GM19035 (cell line): Measurements from ENCODE around the gene NCKIPSD.

Experiments
- ATAC-seq: cut with Tn5 transposase; IDR thresholded peaks from one replicate; pipeline ENCODE4 v1.9.1; 2021; ENCODE audit not compliant: unreplicated experiment

The NCKIPSD gene

DNA sequence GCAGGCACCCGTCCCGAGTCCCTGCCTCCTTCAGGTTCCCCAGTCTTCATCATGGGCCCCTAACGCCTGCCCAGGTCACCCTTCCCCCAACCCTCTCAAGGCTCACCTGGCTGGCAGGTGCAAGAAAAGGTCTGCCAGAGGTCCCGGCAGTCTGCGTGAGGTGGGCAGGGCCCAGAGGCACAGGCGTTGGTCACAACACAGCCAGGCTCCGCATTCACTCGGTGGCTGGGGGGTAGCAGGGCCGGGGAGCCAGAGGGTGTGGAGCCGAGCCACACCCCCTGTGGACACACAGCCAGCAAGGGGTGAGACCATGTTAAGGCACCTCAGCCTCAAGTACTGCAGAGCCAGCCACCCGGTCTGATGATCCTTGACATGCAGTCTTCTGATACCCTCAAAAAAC, 33.9 kb downstream of the NCKIPSD start:
- ATAC-seq, result no peak

GRCh38 chr3:48650723-48651122, 35.0 kb downstream of the NCKIPSD start:
- no peak for ATAC-seq

GRCh38 chr3:48648188-48648850, 37.4 kb downstream of the NCKIPSD start:
- no peak for ATAC-seq

- no peak for ATAC-seq
Measured at GRCh38 chr3:48647714-48648113, 38.0 kb downstream of the NCKIPSD start.

DNA sequence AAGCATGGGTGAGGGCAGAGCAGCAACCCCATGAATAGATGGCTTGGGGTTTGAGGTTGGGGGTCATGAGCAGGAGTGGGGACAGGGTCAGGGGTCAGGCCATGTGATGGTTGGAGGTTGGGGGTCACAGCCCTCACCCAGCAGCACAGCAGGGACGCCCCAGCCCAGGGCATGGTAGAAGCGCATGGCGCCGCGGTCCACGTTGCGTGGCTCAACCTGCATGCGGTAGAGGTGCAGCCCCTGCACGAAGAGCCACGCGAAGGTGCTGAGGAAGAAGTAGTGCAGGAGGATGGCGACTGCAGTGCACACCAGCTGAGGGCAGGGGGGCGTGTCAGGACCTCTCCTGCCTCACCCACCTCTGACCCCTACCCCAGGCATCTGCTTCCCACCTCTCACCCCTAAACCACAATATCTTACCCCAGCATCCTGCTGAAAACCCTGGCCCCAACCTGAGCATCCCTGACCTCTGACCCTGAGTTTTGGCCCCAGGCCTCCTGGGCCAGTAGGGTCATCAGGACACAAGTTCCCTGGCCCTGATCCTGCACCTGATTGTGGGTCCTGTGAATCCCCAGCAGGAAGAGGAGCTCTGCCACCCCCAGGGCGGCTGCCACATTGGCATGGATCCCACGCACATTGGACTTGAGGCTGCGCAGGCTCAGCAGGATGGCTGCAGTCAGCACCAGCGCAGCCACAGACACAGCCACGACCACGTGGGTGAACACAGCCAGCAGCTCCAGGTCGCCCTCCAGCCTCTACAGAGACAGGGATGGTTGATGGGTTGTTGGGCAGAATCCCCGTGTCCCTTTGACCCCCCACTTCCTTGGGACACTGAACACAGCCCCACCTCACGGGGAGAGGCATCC, 40.6 kb downstream of the NCKIPSD start:
- ATAC-seq, result no peak

- no peak for ATAC-seq
Measured at GRCh38 chr3:48642605-48643004, 43.1 kb downstream of the NCKIPSD start.

- ATAC-seq, result no peak
Measured at GRCh38 chr3:48641396-48641795, 44.3 kb downstream of the NCKIPSD start.

DNA sequence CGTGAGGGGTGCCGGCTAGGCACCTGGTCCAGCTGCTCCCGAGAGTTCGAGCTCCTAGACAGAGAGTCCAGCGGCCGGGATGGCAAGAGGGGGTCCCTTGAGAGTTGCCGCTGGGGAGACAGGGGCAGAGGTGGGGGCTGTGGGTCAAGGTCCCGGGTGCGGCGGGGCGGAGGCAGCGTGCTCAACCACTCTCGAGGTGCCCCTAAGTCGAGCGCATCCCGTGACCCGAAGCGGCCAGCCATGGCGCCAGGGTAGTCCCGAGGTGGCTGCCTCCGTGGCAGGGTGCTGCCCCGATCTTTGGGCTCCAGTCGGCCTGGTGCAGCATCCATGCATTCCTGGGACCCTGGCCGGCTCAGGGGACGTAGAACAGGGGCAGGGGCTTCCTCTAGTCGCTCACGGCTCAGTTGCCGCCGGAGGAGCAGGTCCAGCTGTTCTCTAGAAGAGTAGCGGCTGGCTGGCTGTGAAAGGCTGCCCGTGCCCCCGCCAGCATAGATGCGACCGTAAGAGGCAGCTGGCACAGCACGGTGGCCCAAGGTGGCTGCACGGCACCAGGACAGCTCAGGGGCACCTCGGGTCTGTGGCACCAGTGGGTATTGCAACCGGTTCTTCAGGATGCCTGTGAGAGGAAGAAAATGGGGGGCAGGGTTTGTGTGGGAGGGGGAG, 45.6 kb downstream of the NCKIPSD start:
- no peak for ATAC-seq

- no peak for ATAC-seq
Measured at GRCh38 chr3:48637305-48637704, 48.4 kb downstream of the NCKIPSD start.

DNA sequence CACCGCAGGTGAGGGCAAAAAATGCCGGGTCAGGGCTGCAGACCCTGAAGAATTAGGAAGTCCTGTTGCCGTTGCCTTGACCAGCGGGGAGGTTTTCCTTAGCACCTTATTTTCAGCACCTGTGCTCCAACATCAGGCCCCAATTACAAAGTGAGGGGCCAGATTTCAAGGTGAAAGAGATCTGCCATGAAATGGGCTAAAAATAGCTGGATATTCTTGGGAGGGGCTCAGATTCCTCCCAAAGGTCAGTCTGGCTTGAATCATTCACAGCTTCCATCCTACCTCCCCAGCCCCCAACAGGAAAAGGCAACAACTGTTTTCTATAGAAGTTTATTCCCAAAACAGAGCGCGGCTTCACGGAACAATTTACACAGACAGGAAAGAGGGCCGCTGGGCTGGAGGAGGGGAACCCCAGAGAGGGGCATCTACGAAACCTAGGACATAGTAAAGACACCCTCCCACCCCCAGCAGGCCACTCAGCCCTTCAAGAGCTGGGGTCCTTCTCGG, 49.5 kb downstream of the NCKIPSD start:
- no peak for ATAC-seq

GRCh38 chr3:48635222-48636021, 50.3 kb downstream of the NCKIPSD start, which contains the start of gene SLC26A6:
Gene SLC26A6 (minus strand): TSS chr3:48635461. CDS start chr3:48635393, 68 bp downstream.
- ATAC-seq, result peak; percentile 86

GRCh38 chr3:48634661-48635221, 51.0 kb downstream of the NCKIPSD start:
- ATAC-seq, result peak; percentile 31

DNA sequence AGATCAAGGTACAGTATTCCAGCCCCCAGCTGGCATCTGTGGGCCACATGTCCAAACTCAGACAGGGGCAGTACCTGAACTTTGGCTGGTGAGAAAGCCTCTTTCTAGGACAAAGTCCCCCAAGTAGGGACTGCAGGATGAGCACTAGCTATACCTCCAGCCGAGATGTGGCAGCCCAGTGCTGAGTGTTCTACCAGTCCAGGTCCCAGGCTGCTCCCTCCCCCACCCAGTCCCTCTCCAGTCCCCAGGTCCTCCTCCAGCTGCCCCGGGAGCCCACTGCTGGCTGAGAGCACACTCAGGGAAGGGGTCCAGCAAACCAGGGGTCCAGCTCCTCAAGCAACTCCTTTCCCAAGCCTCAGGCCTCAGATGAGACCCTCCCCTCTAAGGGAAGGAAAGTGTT, 52.0 kb downstream of the NCKIPSD start:
- ATAC-seq, result no peak

DNA sequence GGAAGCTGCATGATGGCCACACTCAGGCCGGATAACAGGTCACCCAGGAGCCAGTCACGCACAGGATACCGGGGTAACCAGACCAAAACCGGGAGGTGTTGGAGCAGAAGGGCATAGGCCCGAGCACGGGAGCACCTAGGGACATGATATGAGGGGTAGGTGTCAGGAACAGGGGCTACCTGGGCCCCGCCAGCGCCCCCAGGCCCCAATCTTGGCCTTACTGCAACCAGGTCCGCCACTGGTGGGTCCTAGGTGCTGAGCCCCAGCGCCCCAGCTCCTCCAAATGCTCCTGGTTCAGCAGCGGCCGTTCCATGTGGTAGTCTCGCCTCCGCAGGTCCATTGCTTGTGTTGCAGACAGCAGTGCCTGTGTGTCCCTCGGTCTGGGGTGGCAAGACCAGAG, 52.5 kb downstream of the NCKIPSD start:
- ATAC-seq, result no peak

GRCh38 chr3:48631516-48632448, 53.9 kb downstream of the NCKIPSD start:
- ATAC-seq, result no peak

- ATAC-seq, result no peak
Measured at GRCh38 chr3:48630833-48631232, 54.9 kb downstream of the NCKIPSD start.

DNA sequence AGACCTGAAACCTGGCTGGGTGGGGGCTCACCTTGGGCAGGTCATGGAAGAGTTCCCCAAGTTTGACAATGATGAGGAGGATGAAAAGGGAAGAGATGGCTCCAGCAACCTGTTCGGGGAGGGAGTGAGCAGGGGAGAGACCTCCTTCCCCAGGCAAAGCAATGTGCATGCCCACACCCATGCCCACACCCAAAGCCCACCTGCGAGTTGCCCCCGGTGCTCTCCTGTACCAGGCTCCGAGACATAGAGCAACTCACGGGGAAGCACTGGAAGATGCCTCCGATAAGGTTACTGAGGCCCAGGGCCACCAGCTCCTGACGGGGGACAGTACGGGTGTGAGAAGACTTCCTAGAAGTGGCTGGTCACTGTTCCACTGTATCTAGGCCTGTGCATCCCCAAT, 55.3 kb downstream of the NCKIPSD start:
- ATAC-seq, result no peak

- ATAC-seq, result no peak
Measured at GRCh38 chr3:48629894-48630293, 55.8 kb downstream of the NCKIPSD start.

DNA sequence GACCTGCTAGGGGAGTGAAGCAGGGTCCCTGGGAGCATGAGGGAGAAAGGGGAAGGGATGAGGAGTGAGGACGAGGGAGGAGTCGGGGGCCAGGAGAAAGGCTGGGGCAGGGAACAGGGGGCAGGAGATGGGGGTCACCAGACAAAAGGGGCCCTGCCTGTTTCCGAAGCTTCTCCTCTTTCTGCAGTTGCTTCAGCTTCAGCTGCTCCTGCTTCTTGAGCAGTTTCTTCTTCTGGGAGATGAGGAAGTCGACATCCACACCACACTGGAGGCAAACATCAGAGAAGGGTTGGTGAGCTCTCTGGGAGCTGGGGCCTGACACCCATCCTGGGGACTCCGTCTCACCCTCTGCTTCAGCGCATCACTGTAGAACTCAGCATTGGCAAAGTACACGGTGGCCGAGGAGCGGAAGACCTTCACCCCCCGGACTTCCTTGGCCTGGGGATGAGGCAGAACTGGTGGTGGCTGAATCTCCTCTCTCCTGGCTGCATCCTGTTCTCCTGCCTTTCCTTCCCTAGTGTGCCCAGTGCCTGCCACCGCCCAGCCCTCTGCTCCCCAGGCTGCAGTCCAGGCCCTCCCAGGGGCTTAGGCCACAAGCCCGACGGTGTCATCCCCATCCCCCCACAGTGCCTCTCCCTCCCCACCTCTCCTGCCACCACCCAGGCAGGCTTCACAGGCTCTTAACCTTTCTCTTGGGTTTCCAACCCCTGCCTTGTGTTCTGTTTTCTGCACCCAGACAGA, 57.3 kb downstream of the NCKIPSD start:
- no peak for ATAC-seq
